ENCODE data around the gene NAV2.

NAV2 gene

GRCh38 chr11:19683862-19684491, 28.7 kb upstream of the NAV2 start:
- no peak for DNase-seq

DNA sequence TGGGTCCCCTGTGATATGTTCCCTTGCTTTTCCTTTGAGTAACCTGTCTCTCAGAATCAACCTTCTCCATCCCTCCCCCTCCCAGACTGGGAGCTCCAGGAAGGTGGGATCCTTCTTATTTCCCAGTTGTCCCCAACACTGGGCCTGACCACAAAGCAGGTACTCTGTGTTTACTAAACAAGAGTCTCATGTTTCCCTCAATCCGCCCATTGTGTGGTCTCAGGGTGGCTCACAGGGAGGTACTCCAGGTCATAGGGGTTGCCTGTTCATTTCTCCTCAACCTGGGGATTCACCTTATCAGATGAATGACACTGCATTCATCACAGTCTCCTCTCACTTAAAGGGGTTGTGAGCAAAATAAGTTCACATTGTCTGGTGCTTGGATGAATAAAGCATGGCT, 26.4 kb upstream of the NAV2 start:
- no peak for DNase-seq

DNA sequence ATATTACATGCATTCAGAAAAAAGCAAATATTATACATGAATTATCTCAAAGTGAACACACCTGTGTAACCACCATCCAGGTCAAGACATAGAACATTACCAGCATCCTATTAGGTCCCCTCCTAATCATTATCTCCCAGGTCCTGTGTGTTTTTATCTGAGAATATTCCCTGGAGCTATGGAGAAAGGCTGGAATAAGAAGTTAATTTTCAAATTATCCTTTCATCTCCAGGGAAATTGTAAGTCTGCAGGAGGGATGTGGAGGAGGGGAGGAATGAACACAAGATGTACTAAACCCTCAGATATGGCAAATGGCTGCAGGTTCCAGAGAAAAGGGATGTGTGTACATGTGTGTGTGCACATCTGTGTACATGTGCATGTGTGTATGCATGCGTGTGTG, 25.2 kb upstream of the NAV2 start:
- no peak for DNase-seq

GRCh38 chr11:19689281-19690000, 23.2 kb upstream of the NAV2 start:
- DNase-seq = no peak

DNA sequence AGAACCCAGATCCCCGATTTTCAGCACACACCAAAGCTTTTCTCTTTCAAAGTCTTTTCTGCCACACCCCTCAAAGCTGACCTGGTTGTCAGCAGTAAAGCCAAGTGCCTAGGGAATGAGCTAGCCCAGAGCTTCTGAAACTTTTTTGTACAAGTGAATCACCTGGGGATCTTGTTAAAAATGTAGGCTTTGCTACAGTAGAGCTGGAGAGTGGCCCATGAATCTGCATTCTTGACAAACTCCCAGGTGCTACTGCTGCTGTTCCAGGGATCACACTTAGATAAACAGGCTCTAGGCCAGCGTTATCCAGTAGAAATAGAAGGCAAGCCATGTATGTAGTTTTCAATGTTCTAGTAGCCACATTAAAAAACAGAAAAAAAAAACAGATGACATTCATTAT, 21.8 kb upstream of the NAV2 start:
- DNase-seq = no peak

DNA sequence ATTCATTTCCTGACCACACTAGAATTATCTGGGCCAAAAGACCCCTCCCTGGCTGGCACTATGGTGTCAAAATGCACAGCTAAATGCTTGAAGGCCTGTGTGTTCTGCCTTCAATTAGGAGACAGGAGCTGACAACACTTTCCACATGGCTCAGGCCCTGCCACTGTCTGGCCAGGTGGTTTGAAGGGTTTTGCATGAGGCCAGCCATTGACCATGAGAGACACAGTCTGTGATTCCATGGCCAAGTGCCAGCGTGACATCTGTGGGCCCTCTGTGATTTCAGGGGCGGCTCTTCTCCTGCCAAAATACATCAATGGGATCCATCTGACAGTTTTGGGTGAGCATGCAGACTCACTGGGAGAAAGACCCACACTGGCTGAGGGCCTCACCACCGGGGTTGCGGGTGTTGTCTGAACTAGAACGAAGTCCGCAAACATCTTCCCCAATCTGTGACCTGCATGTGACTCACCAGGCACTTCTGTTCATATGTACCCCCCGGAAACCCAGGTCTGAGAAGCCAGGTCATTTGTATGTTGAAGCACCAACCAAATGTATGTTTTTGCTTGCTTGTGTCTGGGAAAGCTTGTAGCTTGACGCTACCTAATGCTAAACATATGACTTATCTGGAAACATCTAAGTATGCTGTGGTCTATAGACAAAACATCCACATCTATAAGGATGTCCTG, 20.7 kb upstream of the NAV2 start:
- no peak for DNase-seq

GRCh38 chr11:19693146-19693545, 19.5 kb upstream of the NAV2 start:
- DNase-seq = no peak

DNA sequence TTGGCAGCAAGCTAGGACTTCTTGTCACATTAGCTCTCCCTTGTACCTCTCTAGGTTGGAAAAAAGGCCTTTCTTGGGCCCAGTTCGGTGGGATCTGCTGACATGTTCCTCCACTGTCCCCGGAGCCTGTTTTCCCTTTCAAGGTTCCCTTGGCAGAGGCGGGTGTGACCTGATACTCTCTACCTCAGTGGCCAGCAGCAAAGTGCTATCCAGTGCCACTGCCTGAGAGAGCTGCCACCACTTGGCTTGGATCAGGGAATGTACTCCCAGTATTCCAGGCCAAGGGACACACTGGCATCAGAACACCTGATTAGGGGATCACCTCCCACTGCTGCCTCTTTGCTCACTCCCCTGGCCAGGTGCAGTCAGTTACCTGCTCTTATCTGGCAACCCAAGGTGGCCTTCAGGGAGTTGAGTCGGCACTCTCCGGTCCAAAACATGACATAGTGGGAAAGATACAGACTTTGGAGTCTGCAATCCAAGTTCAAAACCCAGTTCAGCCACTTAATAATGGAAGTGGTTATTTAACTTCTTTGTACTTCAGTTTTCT, 17.8 kb upstream of the NAV2 start:
- no peak for DNase-seq

DNA sequence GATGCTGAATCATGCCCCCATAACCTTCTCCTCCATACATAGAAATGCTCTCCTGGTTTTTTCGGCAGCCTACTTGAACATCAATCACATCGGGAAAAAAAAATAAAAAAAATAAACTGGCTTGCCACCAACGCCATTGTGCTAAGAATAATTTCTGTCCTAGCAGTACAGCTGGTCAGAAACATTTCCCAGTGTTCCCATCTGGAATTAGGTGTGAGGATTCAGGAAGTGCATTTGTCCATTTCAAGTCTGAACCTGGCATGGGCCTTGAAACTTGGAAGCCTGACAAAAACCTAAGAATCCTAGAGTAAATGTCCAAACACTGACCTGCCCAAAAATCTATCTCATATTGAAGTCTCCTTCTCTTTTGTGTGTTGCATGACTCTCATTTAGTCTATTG, 16.6 kb upstream of the NAV2 start:
- DNase-seq = no peak

DNA sequence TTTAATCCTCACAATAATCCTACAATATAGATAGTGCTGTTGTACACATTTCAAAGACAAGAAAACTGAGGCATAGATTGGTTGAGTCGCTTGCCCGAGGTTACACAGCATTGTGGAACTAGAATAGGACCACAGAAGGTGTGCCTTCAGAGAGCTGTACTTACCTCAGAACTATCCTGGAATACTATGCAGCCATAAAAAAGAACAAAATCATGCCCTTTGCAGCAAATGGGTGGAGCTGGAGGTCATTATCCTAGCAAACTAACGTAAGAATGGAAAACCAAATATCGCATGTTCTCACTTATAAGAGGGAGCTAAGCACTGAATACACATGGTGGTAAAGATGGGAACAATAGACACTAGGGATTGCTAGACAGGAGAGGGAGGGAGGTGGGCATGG, 15.7 kb upstream of the NAV2 start:
- no peak for DNase-seq

GRCh38 chr11:19697721-19698121, 14.9 kb upstream of the NAV2 start:
- DNase-seq = no peak

- DNase-seq = no peak
Measured at GRCh38 chr11:19698493-19699292, 13.9 kb upstream of the NAV2 start.

DNA sequence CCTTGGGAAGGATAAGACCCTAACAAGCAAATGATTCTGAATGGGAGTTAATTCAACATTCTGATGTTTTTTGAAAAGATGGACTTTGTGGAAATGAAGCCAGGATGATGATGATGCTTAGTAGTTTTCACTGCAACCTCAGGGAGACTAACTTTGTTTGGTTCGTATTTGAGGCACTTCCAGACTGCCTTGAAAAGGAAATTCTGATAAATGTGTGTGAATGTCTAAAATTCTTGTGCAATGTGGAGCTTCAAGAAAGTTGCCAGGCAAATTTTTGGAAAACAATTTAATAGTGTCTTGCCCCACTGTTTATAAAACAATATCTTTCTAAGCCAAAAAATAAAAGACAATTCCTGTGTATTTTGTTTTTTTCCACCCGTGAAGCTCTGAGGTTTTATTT, 11.2 kb upstream of the NAV2 start:
- no peak for DNase-seq

DNA sequence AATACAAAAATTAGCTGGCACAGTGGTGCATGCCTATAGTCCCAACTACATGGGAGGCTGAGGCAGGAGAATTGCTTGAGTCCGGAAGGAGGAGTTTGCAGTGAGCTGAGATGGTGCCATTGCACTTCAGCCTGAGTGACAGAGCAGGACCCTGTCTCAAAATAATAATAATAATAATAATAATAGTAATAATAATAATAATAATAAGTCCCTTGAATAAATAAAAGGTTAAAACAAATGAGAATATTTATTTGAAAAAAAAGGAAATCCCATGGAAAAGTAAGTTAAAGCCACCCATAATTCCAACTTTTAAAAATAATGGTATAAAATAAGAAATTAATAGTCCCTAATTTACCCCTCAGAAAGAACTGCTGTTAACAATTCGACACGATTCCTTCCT, 10.0 kb upstream of the NAV2 start:
- DNase-seq = no peak

DNA sequence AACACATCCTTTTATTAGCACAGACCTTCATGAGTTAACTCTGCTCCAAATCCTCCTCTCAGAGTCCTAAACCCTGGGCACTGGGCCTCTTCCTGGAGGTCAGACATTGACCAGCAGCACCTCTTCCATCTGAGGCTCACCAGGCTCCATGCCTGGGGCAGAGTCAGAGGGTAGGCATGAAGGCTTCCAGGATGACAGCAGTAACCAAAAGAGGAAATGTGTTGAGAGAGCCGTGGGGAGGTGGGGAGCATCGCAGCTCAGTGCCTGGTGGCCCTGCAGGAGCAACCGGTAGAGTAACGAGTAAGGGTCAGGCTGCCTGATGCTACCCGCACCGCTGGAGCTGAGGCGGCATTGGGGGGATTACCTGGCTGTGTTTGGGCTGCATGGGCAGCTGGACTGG, 9.4 kb upstream of the NAV2 start:
- DNase-seq = no peak

GRCh38 chr11:19704213-19704612, 8.4 kb upstream of the NAV2 start:
- no peak for DNase-seq

DNA sequence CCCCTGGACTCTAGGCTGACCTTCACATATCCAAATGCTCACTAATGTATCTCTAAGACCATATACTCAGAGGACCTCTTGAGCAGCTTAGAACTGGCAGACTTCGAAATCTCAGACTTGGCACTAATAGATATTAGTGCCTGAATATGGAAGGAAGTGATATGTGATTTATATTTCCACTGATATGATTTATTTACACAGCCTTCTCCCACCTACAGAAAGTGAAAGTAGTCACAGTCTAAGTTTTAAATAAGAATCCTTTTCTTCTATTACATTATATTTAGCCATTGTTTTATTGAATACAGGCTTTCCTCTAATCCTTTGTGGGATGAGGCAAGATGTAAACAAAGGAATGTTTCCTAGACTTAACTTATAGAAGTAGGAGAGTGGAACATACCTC, 6.7 kb upstream of the NAV2 start:
- no peak for DNase-seq

GRCh38 chr11:19711911-19712280, 741 bp upstream of the NAV2 start:
- DNase-seq = no peak

DNA sequence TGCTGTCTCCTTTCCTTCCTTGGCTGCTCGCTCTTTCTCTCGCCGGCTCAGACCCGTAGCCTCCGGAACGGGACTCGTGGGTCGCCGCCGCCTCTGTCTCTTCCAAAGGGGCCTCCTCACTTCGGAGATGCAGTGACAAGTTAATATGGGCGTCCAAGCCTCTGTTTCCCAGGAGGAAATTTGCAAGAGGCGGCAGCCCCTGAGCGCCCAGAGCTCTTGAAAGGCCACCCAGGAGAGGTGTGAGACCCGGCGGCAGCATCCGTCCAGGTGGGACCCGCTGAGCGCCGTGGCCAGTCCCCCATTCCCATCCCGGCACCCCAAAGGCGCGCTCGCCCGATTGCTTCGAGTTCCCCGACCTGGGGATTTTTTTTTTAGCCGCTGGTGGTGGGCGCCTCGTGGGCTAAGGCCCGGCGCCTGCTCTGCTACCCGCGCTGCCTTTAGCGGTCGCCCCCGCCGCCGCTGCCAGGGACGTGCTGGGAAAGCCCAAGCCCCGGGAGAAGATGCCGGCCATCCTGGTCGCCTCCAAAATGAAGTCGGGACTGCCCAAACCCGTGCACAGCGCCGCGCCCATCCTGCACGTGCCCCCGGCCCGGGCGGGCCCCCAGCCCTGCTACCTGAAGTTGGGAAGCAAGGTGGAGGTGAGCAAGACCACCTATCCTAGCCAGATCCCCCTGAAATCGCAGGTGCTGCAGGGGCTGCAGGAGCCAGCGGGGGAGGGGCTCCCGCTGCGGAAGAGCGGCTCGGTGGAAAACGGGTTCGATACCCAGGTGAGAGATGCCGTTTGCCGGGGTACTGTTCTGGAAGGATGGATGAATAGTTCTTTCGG, 772 bp downstream of the NAV2 start:
- DNase-seq = no peak

- DNase-seq = no peak
Measured at GRCh38 chr11:19714022-19714386, 1.4 kb downstream of the NAV2 start.

DNA sequence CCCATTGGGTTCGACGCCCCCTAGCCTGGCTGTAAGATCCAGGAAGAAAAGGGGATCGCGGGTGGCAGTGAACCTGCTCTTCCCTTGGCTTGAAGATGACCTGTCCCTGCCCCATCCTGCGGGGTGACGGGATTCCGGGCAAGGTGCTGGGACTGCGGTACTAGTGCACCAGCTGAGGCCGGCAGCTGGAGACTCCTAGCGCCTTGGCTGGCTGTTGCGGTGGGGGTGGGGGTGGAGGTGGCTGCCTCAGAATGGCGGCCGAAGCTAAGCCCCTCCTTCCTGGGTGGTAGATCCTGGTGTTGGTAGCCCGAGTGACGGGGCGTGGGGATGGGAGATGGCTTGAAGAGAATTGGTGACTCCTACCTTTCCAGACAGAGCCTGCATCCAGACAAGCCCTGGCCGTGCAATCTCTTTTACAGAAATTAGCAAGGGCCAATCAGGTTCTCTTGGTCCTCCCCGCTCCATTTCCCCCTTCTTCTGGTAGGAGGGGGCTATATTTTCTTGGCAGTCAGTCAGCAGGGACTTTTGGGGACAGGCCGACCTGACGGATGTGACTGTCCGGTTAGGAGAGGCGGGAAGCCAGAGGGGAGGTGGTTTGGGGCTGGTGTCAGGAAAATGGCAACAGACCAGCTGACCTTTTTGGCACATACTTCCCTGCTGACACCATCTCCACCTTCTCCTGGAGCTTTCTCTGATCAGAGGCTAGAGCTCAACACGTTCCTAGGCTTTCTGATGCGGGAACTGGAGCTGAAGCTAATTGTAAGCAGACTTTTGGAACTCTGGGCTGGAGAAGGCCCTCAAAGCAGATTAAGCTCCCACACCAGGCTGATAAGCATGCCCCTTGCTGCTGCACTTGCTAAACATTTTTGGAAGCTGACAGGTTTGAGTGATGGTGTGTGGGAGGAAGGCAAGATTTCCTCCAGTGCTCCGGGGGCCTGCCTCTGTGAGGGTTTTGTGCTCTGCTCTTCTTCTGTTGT, 2.0 kb downstream of the NAV2 start:
- DNase-seq = no peak
